Erythroblast (primary cell): ENCODE measurements around the gene PER2.

Experiments used
- GATA1 ChIP-seq: IDR thresholded peaks from 2 replicates; pipeline ENCODE4 v1.6.1; 2011; ENCODE audit warnings: low read depth, mild to moderate bottlenecking, control low read depth, low read length, moderate library complexity
- POLR2A ChIP-seq: IDR thresholded peaks from 2 replicates; pipeline ENCODE4 v1.6.1; 2011; ENCODE audit warnings: mild to moderate bottlenecking, low read length

GRCh38 chr2:238295144-238296112 lies 7.0 kb upstream of the PER2 start:
- TF ChIP-seq POLR2A (no peak), GATA1 (no peak)
